ENCODE measurements around the gene PRH1.

Gene PRH1

GRCh38 chr12:10884086-10884725, at the start of gene PRH1:
TSS of gene PRH1 (minus strand) at chr12:10884255. CDS start at chr12:10884217, 38 bp downstream.
- Histone ChIP-seq H3K9me3 (ENCODE audit: insufficient read depth, low read length) (no peaks in the 10 kb centered on the region), H2AFZ (ENCODE audit: low read depth, low read length) (no peak within 1 kb of the TSS), H3K4me1 (ENCODE audit: low read length) (no peaks in the 10 kb centered on the region), H3K27me3 (ENCODE audit: low read depth, low read length) (no peaks in the 10 kb centered on the region), H3K4me3 (ENCODE audit: low read length) (no peak within 1 kb of the TSS), H4K20me1 (ENCODE audit: insufficient read depth, low read length) (no peaks in the 10 kb centered on the region), H3K9ac (ENCODE audit: low read length) (no peak within 1 kb of the TSS), H3K4me2 (ENCODE audit: low read length) (no peak within 1 kb of the TSS), H3K36me3 (replicated peaks; ENCODE audit: low read depth, low read length) (no peaks in the 10 kb centered on the region), H3K79me2 (ENCODE audit: low read length) (no peaks in the 10 kb centered on the region), H3K27ac (ENCODE audit: low read length) (no peak within 1 kb of the TSS)
- no peak for TF ChIP-seq EZH2phosphoT487 (IDR thresholded peaks at IDR 0.05; ENCODE audit: low read depth)
- no peak for TF ChIP-seq CTCF (IDR thresholded peaks at IDR 0.05; ENCODE audit: low read depth, low read length)

- H3K9me3 ChIP-seq (ENCODE audit: insufficient read depth, low read length), result no peaks in the 10 kb centered on the region
- no peak within 1 kb of the TSS for H3K4me2 ChIP-seq (ENCODE audit: low read length)
- no peak within 1 kb of the TSS for H2AFZ ChIP-seq (ENCODE audit: low read depth, low read length)
- H4K20me1 ChIP-seq (ENCODE audit: insufficient read depth, low read length), result no peaks in the 10 kb centered on the region
- H3K36me3 ChIP-seq (replicated peaks; ENCODE audit: low read depth, low read length), result no peaks in the 10 kb centered on the region
- no peaks in the 10 kb centered on the region for H3K27me3 ChIP-seq (ENCODE audit: low read depth, low read length)
- no peak within 1 kb of the TSS for H3K27ac ChIP-seq (ENCODE audit: low read length)
- no peaks in the 10 kb centered on the region for H3K79me2 ChIP-seq (ENCODE audit: low read length)
- no peaks in the 10 kb centered on the region for H3K4me1 ChIP-seq (ENCODE audit: low read length)
- TF ChIP-seq CTCF (IDR thresholded peaks at IDR 0.05; ENCODE audit: low read depth, low read length) (no peak), EZH2phosphoT487 (IDR thresholded peaks at IDR 0.05; ENCODE audit: low read depth) (no peak)
- no peak within 1 kb of the TSS for H3K9ac ChIP-seq (ENCODE audit: low read length)
- H3K4me3 ChIP-seq (ENCODE audit: low read length), result no peak within 1 kb of the TSS
These were observed 44.8 kb upstream of the PRH1 start, which contains the start of gene PRH2 for GRCh38 chr12:10928746-10929286. TSS of gene PRH2 (plus strand) at chr12:10929236. CDS start at chr12:10929274, 38 bp downstream.

- no peak overlapping the region for H3K4me3 ChIP-seq (ENCODE audit: low read length)
- TF ChIP-seq EZH2phosphoT487 (IDR thresholded peaks at IDR 0.05; ENCODE audit: low read depth), result no peak
- no peaks in the 10 kb centered on the region for H3K9me3 ChIP-seq (ENCODE audit: insufficient read depth, low read length)
- no peaks in the 10 kb centered on the region for H3K27me3 ChIP-seq (ENCODE audit: low read depth, low read length)
- H3K4me1 ChIP-seq (ENCODE audit: low read length), result no peaks in the 10 kb centered on the region
- H2AFZ ChIP-seq (ENCODE audit: low read depth, low read length), result no peak overlapping the region
- no peak overlapping the region for H3K4me2 ChIP-seq (ENCODE audit: low read length)
- no peaks in the 10 kb centered on the region for H3K36me3 ChIP-seq (replicated peaks; ENCODE audit: low read depth, low read length)
- no peak overlapping the region for H3K27ac ChIP-seq (ENCODE audit: low read length)
- H3K79me2 ChIP-seq (ENCODE audit: low read length), result no peaks in the 10 kb centered on the region
- H4K20me1 ChIP-seq (ENCODE audit: insufficient read depth, low read length), result no peaks in the 10 kb centered on the region
- no peak overlapping the region for H3K9ac ChIP-seq (ENCODE audit: low read length)
These were observed 42.2 kb upstream of the PRH1 start for GRCh38 chr12:10926269-10926668.

GRCh38 chr12:10919809-10920208, 35.8 kb upstream of the PRH1 start:
- H3K9ac ChIP-seq (ENCODE audit: low read length), result no peak overlapping the region
- H3K27ac ChIP-seq (ENCODE audit: low read length), result no peak overlapping the region
- no peaks in the 10 kb centered on the region for H3K4me1 ChIP-seq (ENCODE audit: low read length)
- H3K4me2 ChIP-seq (ENCODE audit: low read length), result no peak overlapping the region
- H3K27me3 ChIP-seq (ENCODE audit: low read depth, low read length), result no peaks in the 10 kb centered on the region
- no peak overlapping the region for H2AFZ ChIP-seq (ENCODE audit: low read depth, low read length)
- H4K20me1 ChIP-seq (ENCODE audit: insufficient read depth, low read length), result no peaks in the 10 kb centered on the region
- no peaks in the 10 kb centered on the region for H3K9me3 ChIP-seq (ENCODE audit: insufficient read depth, low read length)
- TF ChIP-seq EZH2phosphoT487 (IDR thresholded peaks at IDR 0.05; ENCODE audit: low read depth) (no peak), CTCF (IDR thresholded peaks at IDR 0.05; ENCODE audit: low read depth, low read length) (no peak)
- no peak overlapping the region for H3K4me3 ChIP-seq (ENCODE audit: low read length)
- H3K79me2 ChIP-seq (ENCODE audit: low read length), result no peaks in the 10 kb centered on the region
- no peaks in the 10 kb centered on the region for H3K36me3 ChIP-seq (replicated peaks; ENCODE audit: low read depth, low read length)

Measured in OCI-LY3 (cell line).